ENCODE results near the gene BCL2. TPM values are rescaled to one million over a fixed set of nuclear protein-coding genes. Genes with fewer than 3 reads are reported as not detected.

The BCL2 gene
- total and polyA plus RNA-seq, 2 donors from 2014 or later: 6.0 to 39.2 TPM

DNA sequence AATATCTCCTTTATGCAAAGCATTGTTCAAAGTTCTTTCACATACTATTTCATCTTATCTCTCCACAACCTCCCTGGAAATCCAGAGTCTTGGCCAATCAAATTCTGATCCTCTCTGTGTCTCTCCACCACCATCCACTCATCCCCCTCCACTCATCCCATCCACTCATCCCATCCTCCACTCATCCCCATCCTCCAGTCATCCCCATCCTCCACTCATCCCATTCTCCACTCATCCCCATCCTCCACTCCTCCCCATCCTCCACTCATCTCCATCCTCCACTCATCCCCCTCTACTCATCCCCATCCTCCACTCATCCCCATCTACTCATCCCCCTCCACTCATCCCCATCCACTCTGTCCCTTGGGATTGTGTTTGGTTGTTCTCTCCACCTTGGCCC is 101.1 kb downstream of the BCL2 start:
- no peaks in the 10 kb centered on the region for H3K9me3 ChIP-seq (ENCODE audit: control insufficient read depth in 2 of 3, insufficient read depth in 1 of 3, low read length in 3 of 3)
- H3K9ac ChIP-seq (ENCODE audit: low read length in 3 of 3): no peak overlapping the region
- no peak overlapping the region for H3K4me3 ChIP-seq (ENCODE audit: low read length in 3 of 3)
- intact Hi-C loops (cut with DNase I): no loop called here
- TF ChIP-seq, protein P1, sequence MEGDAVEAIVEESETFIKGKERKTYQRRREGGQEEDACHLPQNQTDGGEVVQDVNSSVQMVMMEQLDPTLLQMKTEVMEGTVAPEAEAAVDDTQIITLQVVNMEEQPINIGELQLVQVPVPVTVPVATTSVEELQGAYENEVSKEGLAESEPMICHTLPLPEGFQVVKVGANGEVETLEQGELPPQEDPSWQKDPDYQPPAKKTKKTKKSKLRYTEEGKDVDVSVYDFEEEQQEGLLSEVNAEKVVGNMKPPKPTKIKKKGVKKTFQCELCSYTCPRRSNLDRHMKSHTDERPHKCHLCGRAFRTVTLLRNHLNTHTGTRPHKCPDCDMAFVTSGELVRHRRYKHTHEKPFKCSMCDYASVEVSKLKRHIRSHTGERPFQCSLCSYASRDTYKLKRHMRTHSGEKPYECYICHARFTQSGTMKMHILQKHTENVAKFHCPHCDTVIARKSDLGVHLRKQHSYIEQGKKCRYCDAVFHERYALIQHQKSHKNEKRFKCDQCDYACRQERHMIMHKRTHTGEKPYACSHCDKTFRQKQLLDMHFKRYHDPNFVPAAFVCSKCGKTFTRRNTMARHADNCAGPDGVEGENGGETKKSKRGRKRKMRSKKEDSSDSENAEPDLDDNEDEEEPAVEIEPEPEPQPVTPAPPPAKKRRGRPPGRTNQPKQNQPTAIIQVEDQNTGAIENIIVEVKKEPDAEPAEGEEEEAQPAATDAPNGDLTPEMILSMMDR (IDR thresholded peaks at IDR 0.05; ENCODE audit: borderline replicate concordance, extremely low read depth, insufficient read depth): no peak
- no peaks in the 10 kb centered on the region for H3K4me1 ChIP-seq (ENCODE audit: control insufficient read depth in 2 of 3, insufficient read depth in 2 of 3, low read depth in 1 of 3, low read length in 3 of 3)
- no peak overlapping the region for H3K27ac ChIP-seq (ENCODE audit: low read depth in 2 of 2, low read length in 2 of 2)
- FAIRE-seq (no peak), DNase-seq (no peak)
- H3K36me3 ChIP-seq (ENCODE audit: control insufficient read depth in 2 of 3, insufficient read depth in 3 of 3, low read length in 3 of 3): no peaks in the 10 kb centered on the region
- no peaks in the 10 kb centered on the region for H3K27me3 ChIP-seq (ENCODE audit: control insufficient read depth, insufficient read depth, low read length)

DNA sequence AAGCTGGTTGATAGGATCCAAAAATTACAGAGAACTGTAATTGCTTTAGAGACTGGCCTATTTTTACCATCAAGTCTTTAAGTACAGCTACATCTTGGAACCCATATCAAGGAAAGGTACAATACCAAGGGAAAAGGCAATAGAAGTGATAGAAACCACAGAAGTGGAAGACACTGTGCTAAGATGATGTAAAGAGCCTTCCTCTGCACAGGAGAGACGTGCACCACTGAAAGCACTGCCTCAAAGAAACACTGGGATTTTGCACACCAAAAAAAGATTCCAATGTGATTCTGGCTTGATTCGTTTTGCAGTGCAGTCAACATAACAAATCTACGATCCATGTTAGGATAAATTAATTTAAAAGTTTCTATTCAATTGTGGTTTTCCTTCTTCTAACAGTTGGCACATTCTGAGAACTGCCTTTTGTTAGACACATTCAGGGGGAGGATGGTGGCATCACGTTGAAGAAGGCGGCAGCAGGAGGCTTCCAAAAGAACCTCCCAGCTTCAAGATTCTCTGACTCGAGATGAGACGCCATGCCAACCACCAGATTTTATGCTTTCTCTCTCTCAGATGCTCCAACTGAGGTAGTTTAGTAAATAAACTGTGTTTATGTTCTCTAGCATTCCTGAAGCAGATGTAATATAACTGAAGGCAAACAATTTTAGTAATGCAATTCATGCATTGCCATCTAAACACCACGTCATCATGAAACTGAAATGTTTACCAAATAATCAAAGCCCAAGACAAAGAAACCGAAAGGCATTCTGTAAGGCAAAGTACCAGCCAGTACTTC is 102.9 kb downstream of the BCL2 start:
- no peak overlapping the region for H3K9ac ChIP-seq (ENCODE audit: low read length in 3 of 3)
- no peak for DNase-seq
- TF ChIP-seq, protein P1 (IDR thresholded peaks at IDR 0.05; ENCODE audit: borderline replicate concordance, extremely low read depth, insufficient read depth): no peak
- no peaks in the 10 kb centered on the region for H3K36me3 ChIP-seq (ENCODE audit: control insufficient read depth in 2 of 3, insufficient read depth in 3 of 3, low read length in 3 of 3)
- no peaks in the 10 kb centered on the region for H3K9me3 ChIP-seq (ENCODE audit: control insufficient read depth in 2 of 3, insufficient read depth in 1 of 3, low read length in 3 of 3)
- H3K27ac ChIP-seq (ENCODE audit: low read depth in 2 of 2, low read length in 2 of 2): no peak overlapping the region
- H3K4me3 ChIP-seq (ENCODE audit: low read length in 3 of 3): no peak overlapping the region
- no peaks in the 10 kb centered on the region for H3K27me3 ChIP-seq (ENCODE audit: control insufficient read depth, insufficient read depth, low read length)
- H3K4me1 ChIP-seq (ENCODE audit: control insufficient read depth in 2 of 3, insufficient read depth in 2 of 3, low read depth in 1 of 3, low read length in 3 of 3): no peaks in the 10 kb centered on the region
- no peak for FAIRE-seq
- intact Hi-C loops (cut with DNase I): no loop called here

DNA sequence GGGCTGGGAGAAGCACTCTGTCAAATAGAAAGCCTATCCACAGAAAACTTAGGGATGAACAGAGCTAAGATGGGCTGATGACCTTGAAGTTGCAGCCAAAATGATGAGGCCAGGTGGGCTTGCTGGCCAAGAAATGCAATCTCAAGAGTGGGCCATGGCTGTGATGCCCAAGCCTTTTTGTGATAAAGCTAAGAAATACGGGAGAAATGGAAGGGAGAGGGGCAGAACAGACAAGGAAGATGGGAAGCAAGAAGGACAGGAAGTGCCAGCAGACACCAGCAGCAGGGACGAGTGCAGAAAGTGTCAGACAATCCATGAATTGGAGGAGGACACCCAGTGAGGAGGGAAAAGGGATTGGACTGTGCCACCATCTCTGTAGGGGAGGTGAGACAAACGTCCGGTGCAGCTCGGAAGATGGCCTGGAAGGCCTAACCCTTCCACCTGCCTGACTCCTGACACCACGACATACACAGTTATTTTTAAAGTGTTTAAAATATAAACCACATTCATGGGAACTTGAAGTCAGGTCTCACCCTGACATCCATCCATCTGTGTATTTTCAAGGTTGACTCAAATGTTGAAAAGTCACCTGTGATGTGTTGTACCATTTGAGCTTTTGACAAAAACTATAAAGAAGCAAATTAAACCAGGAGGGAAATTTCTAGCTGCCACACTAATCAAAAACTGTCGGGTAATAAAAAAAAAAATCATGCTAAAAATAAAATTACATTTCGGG is 105.5 kb downstream of the BCL2 start:
- Histone ChIP-seq H3K27me3 (ENCODE audit: control insufficient read depth, insufficient read depth, low read length) (no peaks in the 10 kb centered on the region), H3K9ac (ENCODE audit: low read length in 3 of 3) (no peak overlapping the region), H3K4me1 (ENCODE audit: control insufficient read depth in 2 of 3, insufficient read depth in 2 of 3, low read depth in 1 of 3, low read length in 3 of 3) (no peaks in the 10 kb centered on the region), H3K9me3 (ENCODE audit: control insufficient read depth in 2 of 3, insufficient read depth in 1 of 3, low read length in 3 of 3) (no peaks in the 10 kb centered on the region), H3K36me3 (ENCODE audit: control insufficient read depth in 2 of 3, insufficient read depth in 3 of 3, low read length in 3 of 3) (no peaks in the 10 kb centered on the region), H3K27ac (ENCODE audit: low read depth in 2 of 2, low read length in 2 of 2) (no peak overlapping the region), H3K4me3 (ENCODE audit: low read length in 3 of 3) (no peak overlapping the region)
- FAIRE-seq (no peak), DNase-seq (no peak)
- TF ChIP-seq, protein P1 (IDR thresholded peaks at IDR 0.05; ENCODE audit: borderline replicate concordance, extremely low read depth, insufficient read depth): no peak
- intact Hi-C loops (cut with DNase I): no loop called here
